ENCODE results near the gene NPC1. TPM values are rescaled to one million over a fixed set of nuclear protein-coding genes. Genes with fewer than 3 reads are reported as not detected.

NPC1 gene
- total RNA-seq, 1 experiment from 2014 or later: 92.7 TPM

GRCh38 chr18:23629444-23629946 is 43.2 kb upstream of the NPC1 start:
- peaks cover 13% of the 10 kb centered on the region; the same call in 1 of the 2 replicates for H3K4me1 ChIP-seq (ENCODE audit: control insufficient read depth, insufficient read depth, low read length)
- DNase-seq (ENCODE audit: low read depth, low spot score) (no peak), ATAC-seq (peak; percentile 72)
- POLR2A ChIA-PET: no interaction called here
- H3K4me3 ChIP-seq (ENCODE audit: low read depth in 2 of 2, low read length in 2 of 2): no peak overlapping the region
- no peak for TF ChIP-seq TCF7L2 (IDR thresholded peaks at IDR 0.05; ENCODE audit: low read depth, low read length)
- TF ChIP-seq REST (IDR thresholded peaks at IDR 0.05; ENCODE audit: insufficient read depth in 1 of 2, low read depth in 2 of 2, low read length in 1 of 2): no peak
- TF ChIP-seq SIN3A (IDR thresholded peaks at IDR 0.05; ENCODE audit: borderline replicate concordance, insufficient read depth, low read depth, low read length): no peak
- no peak for TF ChIP-seq CTCF (IDR thresholded peaks at IDR 0.05)
- no peak for TF ChIP-seq POLR2AphosphoS5 (IDR thresholded peaks at IDR 0.05; ENCODE audit: low read depth, low read length)
- no peak overlapping the region for H3K27ac ChIP-seq (ENCODE audit: low read length)
- BruUV-seq (replicated peaks): no TSS peak
- CTCF ChIA-PET: interaction anchor here (0.7 kb wide), 1 partner anchor 74 kb away, joined by 3 read pairs; no protein-coding TSS in a partner anchor
- in situ Hi-C loops (cut with HindIII; ENCODE audit: low pct_unique_long_range_greater_than_20kb, low sequenced_read_pairs) (no loop called here), intact Hi-C loops (cut with micrococcal nuclease; ENCODE audit: unreplicated experiment) (no loop called here)
- no peaks in the 10 kb centered on the region for H3K27me3 ChIP-seq (ENCODE audit: control insufficient read depth, insufficient read depth, low read length)
- H3K9me3 ChIP-seq (ENCODE audit: control insufficient read depth, insufficient read depth, low read depth, low read length): no peaks in the 10 kb centered on the region
- no peaks in the 10 kb centered on the region for H3K36me3 ChIP-seq (ENCODE audit: control insufficient read depth, insufficient read depth, low read length)

GRCh38 chr18:23627970-23628369 is 41.7 kb upstream of the NPC1 start:
- peaks cover 13% of the 10 kb centered on the region; the same call in 1 of the 2 replicates for H3K4me1 ChIP-seq (ENCODE audit: control insufficient read depth, insufficient read depth, low read length)
- ChIA-PET CTCF (interaction anchor here (0.7 kb wide), 1 partner anchor 75 kb away, joined by 10 read pairs; no protein-coding TSS in a partner anchor), POLR2A (interaction anchor here (0.6 kb wide), 1 partner anchor 51 kb away, joined by 4 read pairs; no protein-coding TSS in a partner anchor)
- DNase-seq (ENCODE audit: low read depth, low spot score): no peak
- no peak for ATAC-seq
- H3K9me3 ChIP-seq (ENCODE audit: control insufficient read depth, insufficient read depth, low read depth, low read length): no peaks in the 10 kb centered on the region
- TF ChIP-seq TCF7L2 (IDR thresholded peaks at IDR 0.05; ENCODE audit: low read depth, low read length) (no peak), POLR2AphosphoS5 (IDR thresholded peaks at IDR 0.05; ENCODE audit: low read depth, low read length) (no peak), REST (IDR thresholded peaks at IDR 0.05; ENCODE audit: insufficient read depth in 1 of 2, low read depth in 2 of 2, low read length in 1 of 2) (no peak), SIN3A (IDR thresholded peaks at IDR 0.05; ENCODE audit: borderline replicate concordance, insufficient read depth, low read depth, low read length) (no peak), CTCF (IDR thresholded peaks at IDR 0.05) (no peak)
- H3K36me3 ChIP-seq (ENCODE audit: control insufficient read depth, insufficient read depth, low read length): no peaks in the 10 kb centered on the region
- intact Hi-C loops (cut with micrococcal nuclease; ENCODE audit: unreplicated experiment): no loop called here
- no peaks in the 10 kb centered on the region for H3K27me3 ChIP-seq (ENCODE audit: control insufficient read depth, insufficient read depth, low read length)
- H3K4me3 ChIP-seq (ENCODE audit: low read depth in 2 of 2, low read length in 2 of 2): no peak overlapping the region
- in situ Hi-C loops (cut with HindIII; ENCODE audit: low pct_unique_long_range_greater_than_20kb, low sequenced_read_pairs): no loop called here
- BruUV-seq (replicated peaks): no TSS peak
- H3K27ac ChIP-seq (ENCODE audit: low read length): no peak overlapping the region

Measured in Panc1 (cell line).